Raji (cell line): ENCODE data around the gene GSG1L.

Source experiments
- POLR2A ChIP-seq: IDR thresholded peaks from 2 replicates; pipeline ENCODE4 v1.6.1; 2011; ENCODE audit warnings: low read depth, low read length, control low read depth; ENCODE audit not compliant: insufficient read depth

GSG1L gene

DNA sequence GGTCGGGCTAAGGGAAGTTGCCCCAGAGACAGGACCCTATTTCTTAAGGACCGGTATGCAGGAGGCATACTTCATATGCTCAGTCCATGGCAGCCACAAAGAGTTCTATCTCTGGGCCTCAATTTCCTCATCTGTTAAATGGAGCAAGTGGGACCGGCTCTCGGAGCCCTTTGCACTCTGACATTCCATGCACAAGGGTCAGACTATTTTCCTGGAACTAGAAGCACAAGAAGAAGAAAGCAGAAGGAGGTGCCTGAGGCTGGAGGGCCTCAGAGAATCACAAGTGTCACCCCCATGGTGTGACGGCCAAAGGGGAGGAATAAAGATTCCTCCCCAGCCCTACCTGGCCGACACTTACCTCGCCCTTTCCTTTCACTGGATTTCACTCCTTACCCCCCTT lies 115.8 kb downstream of the GSG1L start:
- no peak for TF ChIP-seq POLR2A

DNA sequence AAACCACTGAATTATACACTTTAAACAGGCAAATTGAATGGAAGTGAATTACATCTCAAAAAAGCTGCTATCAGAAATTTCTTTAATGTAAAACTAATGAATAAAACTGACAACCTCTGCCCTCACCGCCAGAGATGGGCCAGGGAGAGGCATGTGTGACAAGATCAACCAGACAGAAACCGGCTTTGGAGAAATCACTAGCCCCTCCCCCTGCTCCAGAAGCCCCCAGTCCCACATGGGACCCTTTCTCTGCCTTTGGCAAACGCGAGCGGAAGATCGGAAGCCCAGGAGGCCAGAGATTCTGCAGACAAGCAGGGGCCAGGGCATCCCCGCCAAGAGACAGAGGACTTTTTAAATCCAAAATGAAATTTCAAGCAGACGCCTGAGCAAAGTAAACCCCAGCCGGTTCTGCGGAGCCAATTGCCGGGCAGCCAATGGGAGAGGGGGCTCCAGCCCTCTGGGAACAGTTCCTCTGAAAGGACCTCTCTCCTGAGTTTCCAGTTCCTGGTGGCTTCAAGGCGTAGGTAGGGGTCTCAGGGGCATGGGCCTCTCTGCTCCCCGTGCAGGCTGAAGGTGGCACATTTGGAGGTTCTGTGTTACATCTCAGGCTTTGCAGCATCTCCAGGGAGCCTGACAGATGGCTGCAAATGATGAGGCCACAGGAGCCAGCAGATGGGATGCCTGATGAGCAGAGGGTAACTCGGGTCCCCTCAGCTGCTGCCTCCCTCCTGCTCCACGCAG lies 118.1 kb downstream of the GSG1L start:
- no peak for TF ChIP-seq POLR2A

DNA sequence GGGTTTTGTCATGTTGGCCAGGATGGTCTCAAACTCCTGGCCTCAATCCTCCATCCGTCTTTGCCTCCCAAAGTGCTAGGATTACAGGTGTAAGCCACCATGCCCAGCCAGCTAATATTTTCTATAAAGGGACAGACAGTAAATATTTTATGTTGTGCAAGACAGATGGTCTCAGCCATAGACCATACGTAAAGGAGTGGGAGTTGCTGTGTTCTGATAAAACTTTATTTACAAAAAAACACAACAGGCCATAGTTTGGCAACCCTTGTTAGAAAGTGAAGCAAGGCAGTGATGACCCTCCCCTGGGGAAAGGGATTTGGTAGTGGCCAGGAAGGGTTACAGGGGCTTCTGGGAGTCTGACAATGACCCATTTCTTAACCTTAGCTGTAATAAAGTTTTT lies 119.7 kb downstream of the GSG1L start:
- TF ChIP-seq POLR2A: no peak

DNA sequence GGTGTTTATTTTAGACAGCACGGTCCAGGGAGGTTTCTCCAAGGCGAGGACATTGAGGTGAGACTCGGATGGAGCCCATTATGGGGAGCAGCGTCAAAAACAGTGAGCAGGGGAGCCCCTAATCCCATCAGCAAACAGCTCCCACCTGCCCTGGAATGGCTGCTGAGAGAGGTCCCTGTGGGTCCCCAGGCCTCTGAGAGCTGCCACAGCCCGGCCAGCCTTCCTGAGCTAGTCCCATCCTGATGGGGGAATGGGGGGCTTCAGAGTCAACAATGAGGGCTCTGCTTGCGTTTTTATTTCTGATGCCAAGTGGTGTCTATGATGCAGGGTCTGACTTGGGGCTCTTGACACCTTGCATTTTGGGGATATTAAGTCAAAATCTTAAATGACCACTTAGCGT lies 128.4 kb downstream of the GSG1L start:
- TF ChIP-seq POLR2A: no peak

DNA sequence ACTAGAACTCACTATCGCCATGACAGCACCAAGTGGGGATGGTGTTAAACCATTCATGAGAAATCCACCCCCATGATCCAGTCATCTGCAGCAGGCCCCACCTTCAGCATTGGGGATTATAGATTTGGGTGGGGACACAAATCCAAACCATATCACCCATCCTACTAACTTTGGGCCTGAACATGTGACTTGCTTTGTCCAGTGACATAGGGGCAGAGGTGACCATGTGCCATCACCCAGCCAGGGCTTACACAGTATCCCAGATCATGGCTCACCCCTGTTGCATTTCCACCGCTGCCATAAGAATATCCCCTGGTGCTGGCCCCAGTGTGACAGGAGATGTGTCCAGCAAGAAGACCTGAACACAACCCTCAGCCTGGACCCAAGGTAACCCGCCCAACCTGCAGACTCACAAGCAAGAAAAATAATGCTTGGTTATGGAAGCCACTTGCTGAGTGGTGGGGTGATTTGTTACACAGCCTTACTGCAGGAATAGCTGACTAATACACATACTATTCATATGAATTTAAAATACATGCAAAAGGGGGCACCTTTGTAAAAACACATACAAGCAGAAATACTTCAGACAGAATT lies 130.9 kb downstream of the GSG1L start:
- TF ChIP-seq POLR2A: no peak

DNA sequence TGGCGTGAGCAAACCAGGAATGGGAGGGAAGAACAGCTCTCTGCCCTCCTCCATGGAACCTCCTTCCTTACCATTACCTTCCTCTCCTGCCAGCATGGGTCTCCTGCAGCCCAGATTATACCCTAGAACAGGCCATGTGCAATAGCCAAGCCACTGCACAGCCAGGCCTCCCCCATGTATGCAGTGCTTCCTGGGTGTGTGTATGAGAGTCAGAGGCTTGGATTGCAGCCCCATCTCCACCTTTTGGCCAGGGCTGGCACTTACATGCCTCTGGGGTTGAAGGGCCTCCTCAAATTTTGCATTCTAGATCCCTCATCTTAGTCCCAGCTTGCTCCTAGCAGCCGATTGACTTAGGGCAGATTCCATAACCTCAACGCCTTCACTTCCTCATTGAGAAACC lies 133.7 kb downstream of the GSG1L start:
- TF ChIP-seq POLR2A: no peak

DNA sequence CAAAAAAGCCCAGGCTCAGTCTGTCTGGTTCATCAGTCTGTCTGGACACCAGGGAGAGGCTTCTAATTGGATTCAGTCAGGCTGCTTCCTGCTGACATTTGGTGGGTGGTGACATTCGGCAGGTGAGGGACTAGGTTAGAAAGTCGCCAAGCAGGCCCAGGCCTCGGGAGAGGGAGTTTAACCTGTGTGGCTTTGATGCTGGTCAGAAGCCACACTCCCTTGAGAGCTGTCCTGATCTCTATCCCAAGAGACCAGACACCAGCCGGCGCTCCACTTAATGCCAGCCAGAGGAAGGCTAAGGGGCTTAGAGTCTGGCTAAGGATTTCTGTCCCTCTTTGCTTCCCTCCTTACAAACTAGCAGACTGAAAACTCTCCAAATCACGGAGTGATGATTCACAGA lies 135.0 kb downstream of the GSG1L start:
- no peak for TF ChIP-seq POLR2A

DNA sequence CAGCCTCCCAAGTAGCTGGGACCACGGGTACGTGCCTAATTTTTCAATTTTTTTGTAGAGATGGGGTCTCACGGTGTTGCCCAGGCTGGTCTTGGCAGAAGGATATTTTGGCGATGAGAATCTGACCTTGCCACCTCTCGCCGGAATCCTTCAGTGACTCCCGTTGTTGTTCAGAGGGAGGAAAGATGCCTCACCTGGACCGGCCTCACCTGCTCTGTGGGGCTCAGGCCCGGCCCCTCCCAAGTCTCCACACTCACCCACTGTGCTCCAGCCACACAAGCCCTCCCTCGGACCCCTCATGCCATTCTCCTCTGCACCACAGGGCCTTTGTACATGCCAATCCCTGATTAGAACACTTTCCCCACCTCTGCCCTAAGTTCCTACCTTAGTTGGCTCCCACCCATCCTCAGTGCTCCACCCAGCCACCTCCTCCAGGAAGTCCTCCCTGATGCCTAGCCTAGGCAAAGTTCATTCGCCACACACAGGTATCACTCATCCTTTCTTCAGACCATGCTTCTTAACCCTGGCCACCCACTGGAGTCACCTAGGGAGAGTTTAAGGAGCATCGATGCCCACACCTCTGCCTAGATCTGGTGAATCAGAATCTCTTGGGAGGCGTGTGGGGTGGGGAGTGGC lies 136.1 kb downstream of the GSG1L start:
- no peak for TF ChIP-seq POLR2A

DNA sequence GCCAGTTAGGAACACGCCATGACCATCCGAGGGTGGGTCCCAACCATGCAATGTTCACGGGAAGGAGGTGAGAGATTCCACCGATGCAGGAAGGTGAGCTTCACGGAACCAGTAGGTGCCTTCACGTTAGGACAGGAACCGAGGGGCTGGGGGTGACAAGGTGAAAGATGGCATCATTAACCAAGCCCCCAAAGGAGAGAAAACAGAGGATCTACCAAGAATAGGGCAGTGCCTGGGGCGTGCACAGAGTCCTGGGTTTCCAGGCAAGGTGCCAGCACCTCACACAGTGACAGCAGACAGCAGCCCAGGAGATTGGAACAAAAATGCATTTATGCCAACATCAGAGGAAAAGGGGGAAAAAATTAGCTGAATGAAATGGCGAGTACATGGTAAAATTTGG lies 137.9 kb downstream of the GSG1L start:
- TF ChIP-seq POLR2A: no peak

DNA sequence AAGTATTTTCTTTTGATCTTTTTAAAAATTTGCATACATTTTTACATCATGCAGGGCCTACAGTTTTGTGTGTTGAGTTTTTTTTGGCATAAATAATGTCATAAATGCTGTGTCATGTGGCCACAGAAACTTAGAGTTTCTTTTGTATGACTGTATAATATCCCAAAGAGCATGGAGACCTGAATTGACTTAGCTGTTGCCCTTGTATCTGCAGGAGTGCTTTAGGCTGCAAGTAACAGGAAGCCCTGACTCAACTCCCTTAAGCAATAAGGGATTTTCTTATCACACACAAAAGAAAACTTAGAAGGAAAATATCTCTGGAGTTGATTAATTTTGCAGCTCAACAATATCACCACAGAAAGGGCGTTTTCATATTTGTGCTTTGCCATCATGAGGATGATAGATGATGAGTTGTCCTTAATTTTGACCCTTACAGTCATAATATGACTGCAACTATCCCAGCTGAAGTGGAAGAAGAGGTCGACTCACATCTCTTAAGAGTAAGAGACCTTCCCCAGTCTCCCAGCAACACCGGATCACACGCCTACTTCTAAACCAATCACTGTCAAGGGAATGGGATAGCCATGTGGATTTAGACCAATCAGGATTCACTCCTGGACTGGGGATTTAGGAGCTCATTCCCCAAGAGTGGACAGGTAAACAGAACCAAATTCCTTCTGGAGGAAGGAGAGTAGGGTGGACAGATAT lies 138.9 kb downstream of the GSG1L start:
- no peak for TF ChIP-seq POLR2A

DNA sequence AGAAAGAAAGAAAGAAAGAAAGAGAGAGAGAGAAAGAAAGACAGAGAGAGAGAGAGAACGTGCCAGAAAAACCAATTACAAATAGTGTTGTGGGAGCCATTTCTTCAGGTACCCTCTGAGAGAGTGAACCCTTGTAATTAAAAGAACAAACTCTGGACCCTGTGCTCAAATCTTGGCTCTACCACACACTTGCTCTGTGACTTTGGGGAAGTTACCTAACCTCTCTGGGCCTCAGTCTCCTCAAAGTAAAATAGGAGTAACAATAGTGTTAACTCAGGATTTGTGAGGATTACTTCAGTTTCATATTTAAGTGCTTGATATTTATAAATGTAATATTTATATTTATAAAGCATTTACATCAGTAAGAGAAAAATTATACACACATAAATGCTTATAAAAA lies 139.8 kb downstream of the GSG1L start:
- TF ChIP-seq POLR2A: no peak

DNA sequence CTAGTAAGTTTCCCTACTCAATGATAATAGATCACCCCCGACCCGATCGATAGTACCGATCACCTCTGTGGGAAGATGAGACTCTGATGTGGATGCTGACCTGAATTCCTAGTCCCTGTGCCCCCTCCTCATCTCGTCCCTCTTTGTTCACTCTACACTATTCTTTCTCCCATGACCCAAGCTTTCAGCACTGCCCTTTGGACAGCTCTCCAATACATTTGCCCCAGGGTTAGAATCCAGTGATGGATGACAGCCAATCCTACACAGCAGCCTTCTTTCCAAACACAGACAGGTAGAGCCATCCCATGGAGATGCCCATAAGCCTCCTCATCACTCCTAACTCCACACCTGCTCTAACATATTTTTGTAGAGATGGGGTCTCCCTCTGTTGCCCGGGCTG lies 141.1 kb downstream of the GSG1L start:
- TF ChIP-seq POLR2A: no peak

DNA sequence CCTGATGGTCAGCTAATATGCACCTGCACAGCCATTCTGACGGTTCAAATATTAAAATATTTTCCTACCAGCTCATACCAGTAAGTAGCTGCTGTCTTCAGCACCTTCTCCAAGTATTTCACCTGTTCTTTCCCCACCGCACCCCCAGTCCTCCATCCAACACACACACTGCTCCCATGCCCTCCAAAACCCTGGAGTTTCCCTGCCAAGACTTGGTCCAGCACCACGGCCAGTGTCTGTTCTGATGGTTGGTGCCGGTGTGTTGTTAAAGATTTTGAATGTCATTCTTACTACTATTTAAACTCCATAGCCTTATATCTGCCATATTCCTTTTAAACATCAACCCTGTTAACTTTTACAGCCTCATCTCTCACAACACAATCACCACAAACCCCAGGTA lies 142.4 kb downstream of the GSG1L start:
- TF ChIP-seq POLR2A: no peak

DNA sequence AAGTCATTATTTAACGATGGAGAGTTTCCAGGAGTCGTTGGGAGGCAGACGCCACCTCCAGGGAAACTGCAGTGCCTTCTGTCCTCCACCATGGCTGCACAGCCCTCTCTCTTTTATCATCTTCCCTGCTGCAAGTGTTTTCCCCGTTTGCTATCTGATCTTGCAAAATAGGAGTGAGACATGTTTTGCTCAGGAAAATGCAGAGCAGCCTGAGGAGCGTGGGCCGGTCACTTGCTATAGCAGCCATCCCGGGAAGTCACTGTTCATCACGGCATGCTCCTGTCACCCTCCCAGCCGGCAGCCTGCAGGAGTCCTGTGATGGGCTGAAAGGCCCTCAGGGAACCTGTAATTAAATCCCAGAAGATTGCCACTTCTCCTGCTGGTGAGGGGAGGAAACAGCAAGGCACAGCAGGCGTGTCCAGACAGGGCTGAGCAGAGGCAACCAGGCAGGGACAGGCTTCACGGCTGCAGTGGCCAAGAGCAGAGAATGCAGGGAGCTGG lies 143.1 kb downstream of the GSG1L start:
- no peak for TF ChIP-seq POLR2A

DNA sequence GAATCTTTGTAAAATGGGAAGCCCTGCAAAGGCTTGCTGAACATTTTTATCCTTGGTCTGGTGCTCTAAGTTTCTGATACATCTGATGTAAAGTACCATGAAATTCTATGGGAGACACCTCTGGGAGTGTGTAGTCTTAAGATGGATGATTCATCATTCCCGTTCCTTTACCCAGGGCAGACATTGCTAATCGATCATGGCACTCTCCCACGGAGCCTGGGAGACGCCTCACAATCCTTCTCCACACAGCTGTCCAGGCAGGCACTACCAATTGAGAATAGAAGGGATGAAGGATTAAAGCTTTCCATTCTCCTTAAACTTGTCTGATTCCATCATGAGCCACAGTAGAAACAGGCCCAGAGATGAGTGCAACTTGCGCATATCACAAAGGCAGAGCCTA lies 144.8 kb downstream of the GSG1L start:
- no peak for TF ChIP-seq POLR2A

DNA sequence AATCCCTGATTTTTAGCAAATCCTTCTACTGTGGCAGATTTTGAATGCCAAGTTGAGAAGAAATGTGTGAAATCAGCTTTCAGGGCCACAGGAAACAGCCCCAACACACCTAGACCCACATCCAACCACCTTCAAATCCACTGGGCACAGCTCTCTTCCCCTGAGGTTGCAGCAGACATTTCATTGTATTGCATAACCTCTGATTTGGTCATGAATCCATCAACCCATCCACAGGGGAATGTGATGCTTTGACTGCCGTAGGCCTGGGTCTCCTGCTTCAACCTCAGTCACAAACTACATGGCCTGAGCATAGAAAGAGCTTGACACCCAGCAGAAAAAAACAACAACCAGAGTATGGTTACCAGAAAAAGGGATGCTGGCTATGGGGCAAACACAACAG lies 145.6 kb downstream of the GSG1L start:
- no peak for TF ChIP-seq POLR2A
